22Rv1 (cell line): ENCODE results near the gene RAI2.

Experiments used
- ZFX ChIP-seq: fragments of 450-650 bp; IDR thresholded peaks from 2 replicates; pipeline ENCODE4 v1.6.1; 2017; ENCODE audit warnings: antibody characterized with exemption, borderline replicate concordance
- TF ChIP-seq, protein P1 (sequence below): fragments of 450-650 bp; IDR thresholded peaks from 2 replicates; pipeline ENCODE4 v1.5.1; 2017; ENCODE audit warnings: mild to moderate bottlenecking

DNA sequence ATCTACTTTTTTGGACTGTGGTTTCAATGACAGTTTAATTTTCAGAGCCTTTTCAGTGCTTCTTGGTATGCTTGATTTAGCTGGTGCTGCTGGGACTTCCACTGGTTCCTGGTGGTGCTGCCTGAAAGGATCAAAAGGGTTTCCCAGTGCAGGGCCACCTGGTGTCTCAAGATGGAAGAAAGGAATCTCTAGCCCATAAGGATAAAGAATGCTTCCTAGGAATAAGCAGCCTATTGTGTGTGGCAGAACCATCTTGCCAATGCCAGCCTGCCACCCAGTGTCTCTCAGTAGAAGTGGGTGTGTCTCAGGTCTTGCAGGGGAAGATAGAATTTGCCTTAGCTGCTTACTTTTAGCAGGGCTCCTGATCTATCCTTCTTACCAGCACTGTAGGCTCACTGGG, 15.0 kb upstream of the RAI2 start:
- TF ChIP-seq, protein P1, sequence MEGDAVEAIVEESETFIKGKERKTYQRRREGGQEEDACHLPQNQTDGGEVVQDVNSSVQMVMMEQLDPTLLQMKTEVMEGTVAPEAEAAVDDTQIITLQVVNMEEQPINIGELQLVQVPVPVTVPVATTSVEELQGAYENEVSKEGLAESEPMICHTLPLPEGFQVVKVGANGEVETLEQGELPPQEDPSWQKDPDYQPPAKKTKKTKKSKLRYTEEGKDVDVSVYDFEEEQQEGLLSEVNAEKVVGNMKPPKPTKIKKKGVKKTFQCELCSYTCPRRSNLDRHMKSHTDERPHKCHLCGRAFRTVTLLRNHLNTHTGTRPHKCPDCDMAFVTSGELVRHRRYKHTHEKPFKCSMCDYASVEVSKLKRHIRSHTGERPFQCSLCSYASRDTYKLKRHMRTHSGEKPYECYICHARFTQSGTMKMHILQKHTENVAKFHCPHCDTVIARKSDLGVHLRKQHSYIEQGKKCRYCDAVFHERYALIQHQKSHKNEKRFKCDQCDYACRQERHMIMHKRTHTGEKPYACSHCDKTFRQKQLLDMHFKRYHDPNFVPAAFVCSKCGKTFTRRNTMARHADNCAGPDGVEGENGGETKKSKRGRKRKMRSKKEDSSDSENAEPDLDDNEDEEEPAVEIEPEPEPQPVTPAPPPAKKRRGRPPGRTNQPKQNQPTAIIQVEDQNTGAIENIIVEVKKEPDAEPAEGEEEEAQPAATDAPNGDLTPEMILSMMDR: no peak
- no peak for TF ChIP-seq ZFX
